GM21825 (cell line): ENCODE data around the gene WDFY1.

ENCODE experiments used
- ATAC-seq: cut with Tn5 transposase; IDR thresholded peaks from one replicate; pipeline ENCODE4 v1.9.1; 2021; ENCODE audit warnings: mild to moderate bottlenecking, moderate library complexity; ENCODE audit not compliant: unreplicated experiment

Gene WDFY1

GRCh38 chr2:223863491-223863890 is 81.6 kb downstream of the WDFY1 start:
- no peak for ATAC-seq

- no peak for ATAC-seq
Measured at GRCh38 chr2:223860809-223861738, 84.1 kb downstream of the WDFY1 start.

- no peak for ATAC-seq
Measured at GRCh38 chr2:223859070-223859469, 86.1 kb downstream of the WDFY1 start.

GRCh38 chr2:223856584-223856983 is 88.6 kb downstream of the WDFY1 start:
- no peak for ATAC-seq

GRCh38 chr2:223856021-223856420 is 89.1 kb downstream of the WDFY1 start:
- ATAC-seq = no peak

- no peak for ATAC-seq
Measured at GRCh38 chr2:223855426-223855825, 89.7 kb downstream of the WDFY1 start.

- no peak for ATAC-seq
Measured at GRCh38 chr2:223854741-223855140, 90.4 kb downstream of the WDFY1 start.

GRCh38 chr2:223853425-223853837 is 91.7 kb downstream of the WDFY1 start:
- ATAC-seq = no peak

- no peak for ATAC-seq
Measured at GRCh38 chr2:223852281-223852795, 92.8 kb downstream of the WDFY1 start.

GRCh38 chr2:223847410-223847809 is 97.7 kb downstream of the WDFY1 start:
- ATAC-seq = no peak

- ATAC-seq = no peak
Measured at GRCh38 chr2:223846515-223846914, 98.6 kb downstream of the WDFY1 start.

GRCh38 chr2:223841436-223842190 is 103.5 kb downstream of the WDFY1 start:
- ATAC-seq = no peak

- peak; percentile 64 for ATAC-seq
Measured at GRCh38 chr2:223837287-223838061, 107.7 kb downstream of the WDFY1 start, which contains the start of gene AP1S3. Gene AP1S3 (minus strand): TSS chr2:223837582. CDS start chr2:223837450, 132 bp downstream.

GRCh38 chr2:223835701-223836532 is 109.2 kb downstream of the WDFY1 start:
- peak; percentile 58 for ATAC-seq

GRCh38 chr2:223834431-223834830 is 110.7 kb downstream of the WDFY1 start:
- ATAC-seq = no peak

- no peak for ATAC-seq
Measured at GRCh38 chr2:223832241-223832903, 112.8 kb downstream of the WDFY1 start.

GRCh38 chr2:223829128-223829527 is 116.0 kb downstream of the WDFY1 start:
- ATAC-seq = no peak

GRCh38 chr2:223828314-223828713 is 116.8 kb downstream of the WDFY1 start:
- ATAC-seq = no peak

GRCh38 chr2:223826995-223827394 is 118.1 kb downstream of the WDFY1 start:
- no peak for ATAC-seq
